NCI-H1105 (cell line): ENCODE measurements around the gene ARMC5.
"Not testable (repeated sequence)": the region's sequence is repeated elsewhere in the genome, so short reads cannot be mapped to it uniquely, and the experiment has no call there.

Experiments
- DNase-seq: peaks from one replicate; lab custom pipeline; 2025; lab: John Stamatoyannopoulos, UW

Gene ARMC5

GRCh38 chr16:31501226-31501965 lies 42.1 kb downstream of the ARMC5 start:
- DNase-seq, result no peak

- DNase-seq, result no peak
Measured at GRCh38 chr16:31501966-31502348, 42.7 kb downstream of the ARMC5 start.

GRCh38 chr16:31502981-31503380 lies 43.7 kb downstream of the ARMC5 start:
- no peak for DNase-seq

GRCh38 chr16:31503555-31503954 lies 44.3 kb downstream of the ARMC5 start:
- not testable (repeated sequence) for DNase-seq

- no peak for DNase-seq
Measured at GRCh38 chr16:31504159-31504558, 44.9 kb downstream of the ARMC5 start.

GRCh38 chr16:31505483-31505882 lies 46.2 kb downstream of the ARMC5 start:
- no peak for DNase-seq

- DNase-seq, result no peak
Measured at GRCh38 chr16:31507617-31507928, 48.3 kb downstream of the ARMC5 start.

- DNase-seq, result peak; percentile 74
Measured at GRCh38 chr16:31507929-31508705, 48.8 kb downstream of the ARMC5 start, which contains the start of gene RUSF1. Gene RUSF1 (minus strand): TSS chr16:31508391. CDS start chr16:31508373, 18 bp downstream.

GRCh38 chr16:31508706-31509195 lies 49.5 kb downstream of the ARMC5 start:
- no peak for DNase-seq

- no peak for DNase-seq
Measured at GRCh38 chr16:31513126-31513525, 53.8 kb downstream of the ARMC5 start.

- DNase-seq, result no peak
Measured at GRCh38 chr16:31513884-31514283, 54.6 kb downstream of the ARMC5 start.
